HG02938 (cell line): Measurements from ENCODE around the gene OR13J1.

Source experiments
- ATAC-seq: cut with Tn5 transposase; IDR thresholded peaks from one replicate; pipeline ENCODE4 v1.9.1; 2021; ENCODE audit warnings: mild to moderate bottlenecking, moderate library complexity; ENCODE audit not compliant: unreplicated experiment

OR13J1 gene

GRCh38 chr9:35859990-35860339 is 10.2 kb downstream of the OR13J1 start:
- ATAC-seq, result no peak

- ATAC-seq, result no peak
Measured at GRCh38 chr9:35859310-35859989, 10.8 kb downstream of the OR13J1 start.

- ATAC-seq, result no peak
Measured at GRCh38 chr9:35858458-35858857, 11.7 kb downstream of the OR13J1 start.

- no peak for ATAC-seq
Measured at GRCh38 chr9:35856882-35857281, 13.3 kb downstream of the OR13J1 start.

GRCh38 chr9:35856206-35856605 is 14.0 kb downstream of the OR13J1 start:
- no peak for ATAC-seq

- ATAC-seq, result no peak
Measured at GRCh38 chr9:35854091-35854762, 16.0 kb downstream of the OR13J1 start.

- ATAC-seq, result no peak
Measured at GRCh38 chr9:35852876-35853865, 17.0 kb downstream of the OR13J1 start.

- ATAC-seq, result no peak
Measured at GRCh38 chr9:35852267-35852815, 17.9 kb downstream of the OR13J1 start.

GRCh38 chr9:35847792-35848572 is 22.2 kb downstream of the OR13J1 start:
- ATAC-seq, result peak; percentile 92

- no peak for ATAC-seq
Measured at GRCh38 chr9:35845824-35846771, 24.1 kb downstream of the OR13J1 start.

GRCh38 chr9:35844628-35845270 is 25.5 kb downstream of the OR13J1 start:
- ATAC-seq, result no peak

- ATAC-seq, result no peak
Measured at GRCh38 chr9:35842795-35843194, 27.4 kb downstream of the OR13J1 start.

- no peak for ATAC-seq
Measured at GRCh38 chr9:35842020-35842745, 28.0 kb downstream of the OR13J1 start.

GRCh38 chr9:35841645-35841900 is 28.6 kb downstream of the OR13J1 start:
- no peak for ATAC-seq

GRCh38 chr9:35840881-35841644 is 29.1 kb downstream of the OR13J1 start:
- ATAC-seq, result no peak

GRCh38 chr9:35839926-35840325 is 30.3 kb downstream of the OR13J1 start:
- ATAC-seq, result no peak

GRCh38 chr9:35836595-35836994 is 33.6 kb downstream of the OR13J1 start:
- no peak for ATAC-seq

GRCh38 chr9:35835766-35836165 is 34.4 kb downstream of the OR13J1 start:
- ATAC-seq, result no peak
